Activated CD4-positive, alpha-beta memory T cell treated with anti-CD3 and anti-CD28 coated beads for 36 hours (primary cell): ENCODE results near the gene INSL6. TPM values are rescaled to one million over a fixed set of nuclear protein-coding genes. Genes with fewer than 3 reads are reported as not detected.
A peak's percentile ranks its signal among the peaks of the same experiment; 100 is the strongest.

Source experiments
- CTCF ChIA-PET: fragments of 350-600 bp; sonication (Branson Sonifier 250); formaldehyde crosslinking; loops from one replicate; lab custom pipeline; 2021; ENCODE audit warnings: antibody characterized with exemption, inconsistent platforms; lab: Charles Lee
- POLR2A ChIA-PET: fragments of 350-600 bp; sonication (Branson Sonifier 250); formaldehyde crosslinking; loops from one replicate; lab custom pipeline; 2021; ENCODE audit warnings: antibody characterized with exemption; lab: Charles Lee
- DNase-seq: peaks from one replicate; pipeline ENCODE4 v3.0.0-alpha.2; 2020
- H3K27ac Mint-ChIP-seq: one replicate; pipeline ENCODE4 v1.8.0; 2021; ENCODE audit warnings: mixed read lengths
- H3K27me3 Mint-ChIP-seq: one replicate; pipeline ENCODE4 v1.8.0; 2021; ENCODE audit warnings: mixed read lengths
- H3K36me3 Mint-ChIP-seq: one replicate; pipeline ENCODE4 v1.8.0; 2021; ENCODE audit warnings: mixed read lengths
- H3K4me1 Mint-ChIP-seq: one replicate; pipeline ENCODE4 v1.8.0; 2021; ENCODE audit warnings: low read depth, mixed read lengths
- H3K4me3 Mint-ChIP-seq: one replicate; pipeline ENCODE4 v1.8.0; 2021; ENCODE audit warnings: mild to moderate bottlenecking, mixed read lengths
- H3K9me3 Mint-ChIP-seq: one replicate; pipeline ENCODE4 v1.8.0; 2021; ENCODE audit warnings: mixed read lengths
- intact Hi-C: fragments of 100-400 bp; cut with micrococcal nuclease; formaldehyde crosslinking; loops from one replicate; pipeline ENCODE4 v1.15.1; 2023
- total RNA-seq, 2 experiments: library from RNA; stranded (reverse); gene quantifications; one replicate each; pipeline ENCODE4 v1.2.3, GENCODE V29; 2021

Gene INSL6
- total RNA-seq, 2 experiments from 2014 or later = not detected

DNA sequence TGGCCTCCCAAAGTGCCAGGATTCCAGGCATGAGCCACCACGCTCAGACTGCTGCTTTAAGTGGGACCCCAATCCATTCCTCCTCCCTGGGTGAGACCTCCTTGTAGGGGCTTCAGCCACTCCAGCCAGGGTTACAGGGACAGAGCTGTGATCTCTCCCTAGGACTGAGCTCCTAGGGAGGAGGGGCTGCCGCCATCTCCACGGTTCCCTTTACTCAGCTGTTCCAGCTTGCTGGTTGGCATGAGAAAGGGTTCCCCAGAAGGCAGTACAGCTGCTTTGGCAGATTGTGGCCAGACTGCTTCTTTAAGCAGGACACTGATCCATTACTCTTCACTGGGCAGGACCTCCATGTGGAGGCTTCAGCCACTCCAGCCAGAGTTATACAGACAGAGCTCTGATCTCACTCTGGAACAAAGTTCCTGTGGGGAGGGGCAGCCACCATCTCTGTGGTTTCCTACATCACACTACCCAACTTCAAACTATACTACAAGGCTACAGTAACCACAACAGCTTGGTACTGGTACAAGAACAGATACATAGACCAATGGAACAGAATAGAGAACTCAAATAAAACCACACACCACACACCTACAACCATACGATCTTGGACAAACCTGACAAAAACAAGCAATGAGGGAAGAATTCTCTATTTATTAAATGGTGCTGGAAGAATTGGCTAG lies 7.2 kb downstream of the INSL6 start:
- ChIA-PET CTCF (interaction anchor here (0.6 to 2.4 kb wide), 3 partner anchors 8 to 455 kb away, joined by 3 to 10 read pairs (median 6); partner anchors contain the start of gene INSL6), POLR2A (no interaction called here)
- Mint-ChIP-seq H3K4me1 (peaks cover 9% of the 10 kb centered on the region), H3K4me3 (no peak overlapping the region), H3K9me3 (peaks cover 10% of the 10 kb centered on the region), H3K27ac (no peak overlapping the region), H3K36me3 (no peaks in the 10 kb centered on the region), H3K27me3 (no peaks in the 10 kb centered on the region)
- DNase-seq = peak; percentile 29
- intact Hi-C loops = no loop called here

DNA sequence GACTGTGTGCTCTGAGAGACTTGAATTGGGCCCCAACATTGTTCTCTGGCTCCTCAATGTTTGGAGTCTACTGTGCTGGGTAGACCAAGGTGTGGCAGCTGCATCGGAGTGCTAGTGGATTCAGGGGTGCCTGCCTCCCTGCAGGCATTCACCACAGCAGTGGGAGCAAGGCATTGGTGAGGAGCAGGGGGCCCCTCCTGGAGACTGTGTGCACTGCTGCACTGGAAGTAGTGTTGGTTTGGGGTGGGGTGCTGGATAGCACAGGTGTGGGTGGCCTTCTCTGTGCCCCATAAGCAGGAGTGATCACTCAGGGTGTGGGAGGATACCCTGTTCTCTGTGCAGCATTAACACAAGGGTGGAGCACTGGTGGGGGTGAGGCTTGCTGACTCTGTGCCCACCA lies 39.2 kb downstream of the INSL6 start:
- no peak for DNase-seq
- Mint-ChIP-seq H3K27ac (no peak overlapping the region), H3K4me1 (no peaks in the 10 kb centered on the region), H3K36me3 (peaks cover 67% of the 10 kb centered on the region), H3K9me3 (peaks cover 32% of the 10 kb centered on the region), H3K4me3 (no peak overlapping the region), H3K27me3 (no peaks in the 10 kb centered on the region)
- intact Hi-C loops = no loop called here
- POLR2A ChIA-PET = no interaction called here
- CTCF ChIA-PET = no interaction called here

DNA sequence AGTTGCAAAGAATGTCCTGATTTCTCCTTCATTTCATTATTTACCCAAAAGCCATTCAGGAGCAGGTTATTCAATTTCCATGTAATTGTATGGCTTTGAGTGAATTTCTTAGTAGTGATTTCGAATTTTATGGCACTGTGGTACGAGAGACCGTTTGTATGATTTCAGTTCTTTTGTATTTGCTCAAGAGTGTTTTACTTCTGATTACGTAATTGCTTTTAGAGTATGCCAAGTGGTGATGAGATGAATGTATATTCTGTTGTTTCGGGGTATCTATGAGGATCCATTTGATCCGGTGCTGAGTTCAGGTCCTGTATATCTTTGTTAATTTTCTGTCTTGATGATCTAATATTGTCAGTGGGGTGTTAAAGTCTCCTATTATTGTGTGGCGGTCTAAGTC lies 41.2 kb downstream of the INSL6 start:
- Mint-ChIP-seq H3K27me3 (no peaks in the 10 kb centered on the region), H3K4me1 (peaks cover 10% of the 10 kb centered on the region), H3K9me3 (peaks cover 23% of the 10 kb centered on the region), H3K36me3 (peaks cover 63% of the 10 kb centered on the region), H3K27ac (no peak overlapping the region), H3K4me3 (no peak overlapping the region)
- intact Hi-C loops = no loop called here
- POLR2A ChIA-PET = no interaction called here
- CTCF ChIA-PET = no interaction called here
- DNase-seq = no peak

DNA sequence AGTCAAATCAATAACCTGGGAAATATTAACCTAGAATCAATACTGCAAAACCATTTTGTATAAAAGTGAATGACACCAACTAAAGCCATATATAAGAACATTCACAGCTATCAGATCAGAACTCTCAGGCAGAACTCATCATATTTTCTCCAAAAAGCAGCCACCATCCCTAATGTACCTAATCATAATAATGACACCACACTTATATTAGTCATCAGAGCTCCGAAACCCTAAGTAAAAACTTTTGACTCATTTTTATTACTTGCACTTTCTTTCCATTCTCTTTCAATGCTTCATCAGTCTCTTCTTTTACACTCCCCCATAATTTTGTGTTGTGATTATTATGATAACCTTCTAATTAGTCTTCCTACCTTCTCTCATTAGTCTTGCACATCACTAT lies 45.3 kb downstream of the INSL6 start:
- intact Hi-C loops = no loop called here
- POLR2A ChIA-PET = no interaction called here
- no peak for DNase-seq
- peaks cover 40% of the 10 kb centered on the region for H3K9me3 Mint-ChIP-seq
- H3K36me3 Mint-ChIP-seq = peaks cover 43% of the 10 kb centered on the region
- no peak overlapping the region for H3K4me3 Mint-ChIP-seq
- no peak overlapping the region for H3K27ac Mint-ChIP-seq
- H3K4me1 Mint-ChIP-seq = peaks cover 10% of the 10 kb centered on the region
- no peaks in the 10 kb centered on the region for H3K27me3 Mint-ChIP-seq
- CTCF ChIA-PET = no interaction called here

DNA sequence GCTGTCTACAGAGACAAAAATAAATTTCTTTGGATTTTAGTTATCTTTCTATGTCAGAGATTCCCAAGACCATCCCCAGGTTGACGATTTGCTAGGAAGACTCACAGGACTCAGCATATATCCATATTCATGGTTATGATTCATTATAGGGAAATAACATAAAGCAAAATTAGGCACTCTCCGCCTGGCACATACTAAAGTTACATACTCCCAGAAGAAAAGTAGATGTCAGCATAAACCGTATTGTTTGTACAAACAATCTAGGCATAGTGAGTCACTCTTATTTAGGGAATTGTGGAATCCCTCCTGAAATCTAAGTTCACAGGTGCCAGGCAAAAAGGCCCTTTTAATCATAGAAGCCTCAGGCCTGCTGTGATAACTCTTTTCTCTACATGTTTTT lies 62.9 kb downstream of the INSL6 start:
- Mint-ChIP-seq H3K36me3 (peaks cover 30% of the 10 kb centered on the region), H3K27ac (no peak overlapping the region)

DNA sequence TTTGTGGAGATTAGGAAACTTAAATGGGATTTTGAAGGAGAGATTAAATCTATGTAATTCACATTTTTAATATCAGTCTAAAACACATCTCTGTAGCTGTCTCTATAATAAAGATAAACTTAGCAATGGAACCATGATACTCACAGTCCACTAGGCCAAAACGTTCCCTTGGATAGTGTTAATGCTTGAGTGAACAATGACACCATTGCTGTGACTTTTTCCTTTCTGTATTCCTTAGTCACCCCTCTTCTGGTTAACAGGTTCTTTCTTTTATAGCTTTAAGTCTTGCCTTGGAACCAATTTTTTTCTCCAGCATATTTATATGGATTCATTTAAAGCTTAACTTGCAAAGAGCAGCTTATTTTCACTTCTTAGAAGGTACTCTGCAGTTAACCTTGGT lies 63.3 kb downstream of the INSL6 start:
- peaks cover 30% of the 10 kb centered on the region for H3K36me3 Mint-ChIP-seq
- intact Hi-C loops = no loop called here
- CTCF ChIA-PET = no interaction called here

More for the DNA sequence above, 62.9 kb downstream of the INSL6 start:
- no peaks in the 10 kb centered on the region for H3K9me3 Mint-ChIP-seq
- no peak for DNase-seq
- ChIA-PET CTCF (no interaction called here), POLR2A (no interaction called here)
- no peak overlapping the region for H3K4me3 Mint-ChIP-seq
- no peaks in the 10 kb centered on the region for H3K27me3 Mint-ChIP-seq
- H3K4me1 Mint-ChIP-seq = no peaks in the 10 kb centered on the region
- intact Hi-C loops = no loop called here

DNA sequence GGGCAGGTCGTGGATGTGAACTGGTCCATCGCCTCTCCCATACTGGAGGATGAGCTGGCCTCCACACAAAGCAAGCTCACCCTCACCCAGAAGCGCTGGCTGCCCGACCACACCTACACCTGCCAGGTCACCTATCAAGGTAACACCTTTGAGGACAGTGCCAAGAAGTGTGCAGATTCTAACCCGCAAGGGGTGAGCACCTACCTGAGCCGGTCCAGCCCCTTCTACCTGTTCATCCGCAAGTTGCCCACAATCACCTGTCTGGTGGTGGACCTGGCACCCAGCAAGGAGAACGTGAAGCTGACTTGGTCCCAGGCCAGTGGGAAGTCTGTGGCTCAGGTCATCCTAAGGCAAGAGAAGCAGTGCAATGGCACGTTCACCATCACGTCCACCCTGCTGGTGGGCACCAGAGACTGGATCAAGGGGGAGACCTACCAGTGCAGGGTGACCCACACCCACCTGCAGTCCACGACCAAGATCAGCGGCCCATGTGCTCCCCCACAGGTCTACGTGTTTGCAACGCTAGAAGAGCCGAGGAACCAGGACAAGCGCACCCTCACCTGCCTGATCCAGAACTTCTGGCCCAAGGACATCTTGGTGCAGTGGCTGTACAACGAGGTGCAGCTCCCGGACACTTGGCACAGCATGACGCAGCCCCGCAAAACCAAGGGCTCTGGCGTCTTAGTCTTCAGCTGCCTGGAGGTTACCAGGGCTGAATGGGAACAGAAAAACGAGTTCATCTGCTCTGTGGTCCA lies 71.3 kb downstream of the INSL6 start:
- no peak for DNase-seq
- peaks cover 14% of the 10 kb centered on the region for H3K9me3 Mint-ChIP-seq
- no peaks in the 10 kb centered on the region for H3K4me1 Mint-ChIP-seq
- intact Hi-C loops = no loop called here
- H3K4me3 Mint-ChIP-seq = no peak overlapping the region
- H3K27ac Mint-ChIP-seq = no peak overlapping the region
- H3K36me3 Mint-ChIP-seq = peaks cover 35% of the 10 kb centered on the region
- ChIA-PET CTCF (no interaction called here), POLR2A (no interaction called here)
- no peaks in the 10 kb centered on the region for H3K27me3 Mint-ChIP-seq

More for the DNA sequence above, 63.3 kb downstream of the INSL6 start:
- no peaks in the 10 kb centered on the region for H3K4me1 Mint-ChIP-seq
- H3K27ac Mint-ChIP-seq = no peak overlapping the region
- DNase-seq = no peak
- H3K9me3 Mint-ChIP-seq = no peaks in the 10 kb centered on the region
- POLR2A ChIA-PET = no interaction called here
- no peak overlapping the region for H3K4me3 Mint-ChIP-seq
- no peaks in the 10 kb centered on the region for H3K27me3 Mint-ChIP-seq

Other genes starting within 250 kb of the INSL6 start
- gene JAK2, start 200.4 kb downstream of the INSL6 start, total RNA-seq = 10 to 100 TPM; 23.2 to 25.5 TPM
- not detected for gene INSL4, start 45.8 kb upstream of the INSL6 start, total RNA-seq
- gene RLN2, start 119.1 kb upstream of the INSL6 start, total RNA-seq = 1 to 10 TPM; 4.6 to 5.0 TPM
- gene RLN1, start 154.2 kb upstream of the INSL6 start, total RNA-seq = 1 to 10 TPM; 1.2 to 1.8 TPM